PFSK-1 (cell line): ENCODE data around the gene TUBB6.

ENCODE experiments used
- POLR2AphosphoS5 ChIP-seq: IDR thresholded peaks from 2 replicates; pipeline ENCODE4 v1.6.1; 2012; ENCODE audit warnings: low read depth, mild to moderate bottlenecking, control low read depth, low read length, moderate library complexity
- SIN3A ChIP-seq: IDR thresholded peaks from 2 replicates; pipeline ENCODE4 v1.6.1; 2012; ENCODE audit warnings: mild to moderate bottlenecking, low read length, moderate library complexity, borderline replicate concordance; ENCODE audit not compliant: insufficient read depth
- TAF1 ChIP-seq: IDR thresholded peaks from 2 replicates; pipeline ENCODE4 v1.6.1; 2012; ENCODE audit warnings: low read length, control low read depth, borderline replicate concordance; ENCODE audit not compliant: insufficient read depth
- TF ChIP-seq, protein P1 (sequence below), 2 experiments: IDR thresholded peaks; 2 replicates each; pipeline versions ENCODE4 v1.6.1 to v1.8.0; 2011 to 2012; ENCODE audit warnings: low read depth in 2 of 2, low read length in 2 of 2, control low read depth in 1 of 2, inconsistent platforms in 1 of 2, mild to moderate bottlenecking in 1 of 2, moderate library complexity in 1 of 2; ENCODE audit not compliant: insufficient read depth in 1 of 2

DNA sequence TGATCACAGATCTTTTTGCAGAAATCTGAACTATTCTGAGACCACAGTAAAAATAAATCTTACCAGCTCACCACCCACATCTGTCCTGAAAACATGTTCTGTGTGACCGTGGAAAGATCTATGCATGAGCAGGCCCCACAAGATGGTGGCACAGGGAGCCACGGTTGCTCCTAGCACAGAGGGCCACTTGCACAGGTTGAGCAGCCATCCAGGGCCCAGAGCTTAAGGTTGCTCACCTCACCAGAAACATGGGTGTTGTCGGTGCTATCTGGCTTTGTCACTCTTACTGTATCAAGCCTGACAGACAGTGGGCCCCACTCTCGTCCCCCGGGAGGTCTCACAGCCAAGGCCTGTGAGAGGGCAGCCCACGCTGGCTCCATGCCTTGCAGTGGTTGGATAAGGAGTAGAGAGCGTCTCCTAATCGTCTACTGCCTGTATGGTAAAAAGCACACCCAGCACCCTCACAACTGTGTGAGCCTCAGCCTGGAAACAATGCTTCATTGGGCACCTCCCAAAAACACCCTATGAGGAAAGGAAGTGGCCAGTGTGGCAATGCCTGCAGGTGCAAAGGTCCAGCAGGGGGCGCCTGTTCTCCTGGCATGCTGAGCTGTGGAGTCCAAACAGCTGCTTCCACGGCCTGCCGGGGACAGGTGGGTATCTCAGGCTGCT is 19.6 kb downstream of the TUBB6 start:
- peak; percentile 71 for TF ChIP-seq POLR2AphosphoS5
- no peak for TF ChIP-seq SIN3A
- TF ChIP-seq TAF1, result no peak
- TF ChIP-seq, protein P1, sequence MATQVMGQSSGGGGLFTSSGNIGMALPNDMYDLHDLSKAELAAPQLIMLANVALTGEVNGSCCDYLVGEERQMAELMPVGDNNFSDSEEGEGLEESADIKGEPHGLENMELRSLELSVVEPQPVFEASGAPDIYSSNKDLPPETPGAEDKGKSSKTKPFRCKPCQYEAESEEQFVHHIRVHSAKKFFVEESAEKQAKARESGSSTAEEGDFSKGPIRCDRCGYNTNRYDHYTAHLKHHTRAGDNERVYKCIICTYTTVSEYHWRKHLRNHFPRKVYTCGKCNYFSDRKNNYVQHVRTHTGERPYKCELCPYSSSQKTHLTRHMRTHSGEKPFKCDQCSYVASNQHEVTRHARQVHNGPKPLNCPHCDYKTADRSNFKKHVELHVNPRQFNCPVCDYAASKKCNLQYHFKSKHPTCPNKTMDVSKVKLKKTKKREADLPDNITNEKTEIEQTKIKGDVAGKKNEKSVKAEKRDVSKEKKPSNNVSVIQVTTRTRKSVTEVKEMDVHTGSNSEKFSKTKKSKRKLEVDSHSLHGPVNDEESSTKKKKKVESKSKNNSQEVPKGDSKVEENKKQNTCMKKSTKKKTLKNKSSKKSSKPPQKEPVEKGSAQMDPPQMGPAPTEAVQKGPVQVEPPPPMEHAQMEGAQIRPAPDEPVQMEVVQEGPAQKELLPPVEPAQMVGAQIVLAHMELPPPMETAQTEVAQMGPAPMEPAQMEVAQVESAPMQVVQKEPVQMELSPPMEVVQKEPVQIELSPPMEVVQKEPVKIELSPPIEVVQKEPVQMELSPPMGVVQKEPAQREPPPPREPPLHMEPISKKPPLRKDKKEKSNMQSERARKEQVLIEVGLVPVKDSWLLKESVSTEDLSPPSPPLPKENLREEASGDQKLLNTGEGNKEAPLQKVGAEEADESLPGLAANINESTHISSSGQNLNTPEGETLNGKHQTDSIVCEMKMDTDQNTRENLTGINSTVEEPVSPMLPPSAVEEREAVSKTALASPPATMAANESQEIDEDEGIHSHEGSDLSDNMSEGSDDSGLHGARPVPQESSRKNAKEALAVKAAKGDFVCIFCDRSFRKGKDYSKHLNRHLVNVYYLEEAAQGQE (IDR thresholded peaks at IDR 0.05; ENCODE audit: insufficient read depth in 1 of 2, low read depth in 2 of 2, low read length in 2 of 2), result no peak
